Motor neuron (in vitro differentiated cells): ENCODE results near the gene DUSP23. TPM values are rescaled to one million over a fixed set of nuclear protein-coding genes. Genes with fewer than 3 reads are reported as not detected.
A peak's percentile ranks its signal among the peaks of the same experiment; 100 is the strongest.

Experiments used
- ATAC-seq, 8 experiments: fragments of 200-7000 bp; cut with Tn5 transposase; replicated peaks in 6 of 8; 2 replicates each; pipeline ENCODE4 v1.8.0; 2021; ENCODE audit warnings: mild to moderate bottlenecking in 8 of 8, moderate library complexity in 8 of 8
- H3K27ac ChIP-seq, 2 donors: fragments of 250-450 bp; sonication (Bioruptor Pico); 2 replicates each; pipeline ENCODE4 v1.9.0; 2021; ENCODE audit warnings: antibody characterized with exemption in 2 of 2, mild to moderate bottlenecking in 2 of 2, moderate library complexity in 1 of 2
- H3K4me1 ChIP-seq, 2 donors: fragments of 250-450 bp; sonication (Bioruptor Pico); replicated peaks in 1 of 2; 2 replicates each; pipeline ENCODE4 v1.6.1; 2021; ENCODE audit warnings: antibody characterized with exemption in 2 of 2, mild to moderate bottlenecking in 2 of 2, moderate library complexity in 1 of 2
- H3K4me3 ChIP-seq, 5 donors: fragments of 250-450 bp; sonication (Bioruptor Pico); 2 replicates each; pipeline ENCODE4 v1.9.0; 2021; ENCODE audit warnings: antibody characterized with exemption in 5 of 5, mild to moderate bottlenecking in 5 of 5, moderate library complexity in 4 of 5
- WGBS, 10 experiments: fragments of 450-650 bp; shearing (Covaris generic); methylation state at CpG; one replicate each; pipeline ENCODE4 v1.0.0; 2022; 5-methylcytosine and 5-hydroxymethylcytosine counted together
- in situ Hi-C, 9 experiments: fragments of 400-800 bp; cut with MboI; loops; one replicate each; pipeline ENCODE4 v1.15.0; 2021; ENCODE audit warnings: low sequenced_read_pairs in 9 of 9, low pct_unique_long_range_greater_than_20kb in 2 of 9; ENCODE audit not compliant: unreplicated experiment in 9 of 9
- total RNA-seq, 8 experiments: library from RNA; unstranded; fragments of 300-600 nt; gene quantifications; 2 replicates each; pipeline versions ENCODE4 v1.2.3 to v1.2.4, GENCODE V29; 2022

Gene DUSP23
- total RNA-seq, 8 experiments from 2014 or later: 5.6 to 29.4 (median 11.8) TPM

DNA sequence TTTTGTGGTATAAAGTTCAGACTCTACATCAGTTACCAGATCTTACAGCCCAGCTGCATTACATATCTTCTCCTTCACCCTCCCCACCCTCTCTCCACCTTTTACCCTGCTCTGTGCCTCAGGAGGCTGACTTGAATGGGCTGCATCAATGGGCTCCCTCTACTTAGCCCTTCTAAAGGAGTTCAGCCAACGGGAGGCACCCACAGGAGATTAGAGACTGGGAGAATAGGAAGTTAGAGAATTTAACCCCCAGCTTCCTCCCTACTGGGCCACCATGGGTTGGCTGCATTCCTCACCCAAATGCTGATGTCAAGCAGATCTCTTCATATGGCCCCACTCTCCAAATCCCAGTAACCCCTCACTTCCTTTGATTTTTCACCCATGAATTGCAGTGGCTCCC, 17.1 kb upstream of the DUSP23 start:
- no peaks in the 10 kb centered on the region for H3K4me1 ChIP-seq
- 0 to 100% (median 40%) methylated on average over 1 of the region's 1 CpG; no CpG with 5 or more reads in 3 of the 10 experiments for WGBS, 10 experiments
- no peak overlapping the region for H3K27ac ChIP-seq
- no peak for ATAC-seq
- H3K4me3 ChIP-seq: no peak overlapping the region
- in situ Hi-C loops: no loop called here

- no peaks in the 10 kb centered on the region for H3K4me1 ChIP-seq
- no peak overlapping the region for H3K4me3 ChIP-seq
- in situ Hi-C loops: no loop called here
- H3K27ac ChIP-seq: no peak overlapping the region
- WGBS, 10 experiments: 0 to 92% (median 78%) methylated on average over 1 to 3 of the region's 3 CpGs; no CpG with 5 or more reads in 2 of the 10 experiments
- ATAC-seq: no peak
These were observed 15.0 kb upstream of the DUSP23 start for GRCh38 chr1:159765806-159766205.

DNA sequence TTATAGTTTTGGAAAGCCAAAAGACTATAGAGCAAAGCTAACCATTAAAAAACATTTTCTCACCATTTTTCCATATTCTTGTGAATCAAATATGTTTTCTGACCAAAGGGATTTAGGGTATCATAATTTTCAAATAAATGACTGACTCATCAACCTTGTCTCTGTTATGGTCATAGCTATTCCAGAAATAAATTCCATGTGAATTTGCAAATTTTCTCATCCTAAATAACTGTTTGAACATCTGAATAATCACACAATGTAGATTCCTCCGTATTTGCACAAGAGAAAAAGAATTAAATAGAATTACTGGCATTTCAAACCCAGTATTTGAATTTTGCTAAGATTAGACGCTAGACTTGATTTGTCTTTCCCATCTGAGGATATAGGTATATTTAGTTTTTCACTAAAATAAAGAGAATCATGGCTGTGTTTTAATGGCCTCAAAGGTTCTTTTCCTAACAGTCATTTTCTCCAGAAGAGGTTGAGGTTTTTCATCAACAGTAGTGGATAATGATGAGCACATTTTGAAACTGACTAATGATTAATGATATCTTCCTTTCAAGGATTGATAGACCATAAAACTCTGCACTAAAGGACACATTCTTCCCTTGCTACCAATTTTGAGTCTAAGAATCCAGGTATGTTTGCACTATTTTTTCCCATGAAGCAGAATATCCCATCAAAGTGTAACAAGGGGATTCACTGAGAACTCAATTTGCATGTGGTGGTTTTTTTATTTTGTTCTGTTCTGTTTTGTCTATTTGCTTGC, 9.5 kb upstream of the DUSP23 start:
- WGBS, 10 experiments: 9 to 94% (median 75%) methylated on average over 1 to 2 of the region's 2 CpGs; no CpG with 5 or more reads in 1 of the 10 experiments
- ATAC-seq: peak in 3 of 8 experiments; percentile 75 to 92 (median 81)
- in situ Hi-C loops: no loop called here
- no peak overlapping the region for H3K27ac ChIP-seq
- H3K4me3 ChIP-seq: no peak overlapping the region
- no peaks in the 10 kb centered on the region for H3K4me1 ChIP-seq

DNA sequence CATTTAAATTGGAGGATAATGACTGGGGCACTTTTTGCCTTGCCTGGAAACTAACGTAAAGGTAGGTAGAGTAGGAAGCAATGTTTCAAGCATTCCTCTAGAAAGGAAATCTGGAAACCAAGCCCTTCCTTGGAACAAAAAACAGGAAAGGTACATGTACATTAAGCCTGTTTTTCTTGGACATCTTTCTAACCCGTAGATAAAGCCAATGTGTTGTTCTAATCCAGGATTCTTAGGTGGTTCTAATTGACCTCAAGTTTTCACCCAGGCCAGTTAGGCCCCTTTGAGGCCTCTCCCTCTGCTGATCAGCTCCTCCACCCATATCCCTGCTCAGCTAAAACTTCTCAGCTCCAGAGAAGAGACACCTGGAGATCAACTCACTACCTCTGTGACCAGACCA, 6.3 kb upstream of the DUSP23 start:
- H3K4me1 ChIP-seq: no peaks in the 10 kb centered on the region
- no peak overlapping the region for H3K4me3 ChIP-seq
- ATAC-seq: no peak
- H3K27ac ChIP-seq: no peak overlapping the region
- 0 to 100% (median 81%) methylated on average over 1 to 2 of the region's 2 CpGs; no CpG with 5 or more reads in 3 of the 10 experiments for WGBS, 10 experiments
- in situ Hi-C loops: no loop called here

GRCh38 chr1:159775716-159776115, 5.0 kb upstream of the DUSP23 start:
- Histone ChIP-seq H3K4me3 (no peak overlapping the region), H3K4me1 (no peaks in the 10 kb centered on the region), H3K27ac (no peak overlapping the region)
- 19 to 95% (median 63%) methylated on average over 1 to 2 of the region's 2 CpGs; no CpG with 5 or more reads in 1 of the 10 experiments for WGBS, 10 experiments
- no peak for ATAC-seq
- in situ Hi-C loops: loop anchor here in 5 of 9 experiments (25.0 kb wide), 5 partner anchors 112 to 638 kb away; partner anchors contain the start of genes IGSF9 (in 1 of the 5) and TAGLN2 (in 1 of the 5)

DNA sequence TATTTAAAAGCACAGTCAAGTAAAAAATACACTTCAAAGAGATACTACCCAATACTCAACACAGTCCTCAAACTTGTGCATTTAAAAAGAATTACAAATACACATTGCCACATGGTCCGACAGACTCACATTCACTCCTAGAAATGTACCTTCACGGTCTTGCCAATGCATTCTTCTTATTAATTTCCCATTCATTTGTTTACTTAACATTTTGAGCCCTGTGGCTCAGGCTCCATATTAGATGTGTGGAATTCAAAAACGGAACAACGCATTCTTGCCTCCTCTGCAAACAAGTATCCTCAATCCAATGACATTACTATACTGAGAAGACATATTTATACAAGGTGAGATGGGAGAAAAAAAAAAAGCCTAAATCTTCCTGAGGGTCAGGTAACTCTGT, 2.5 kb upstream of the DUSP23 start:
- WGBS, 10 experiments: 47 to 100% (median 83%) methylated on average over 2 to 4 of the region's 4 CpGs; no CpG with 5 or more reads in 2 of the 10 experiments

GRCh38 chr1:159779403-159779851, 1.3 kb upstream of the DUSP23 start:
- ATAC-seq: peak in 1 of 8 experiments; percentile 1
- in situ Hi-C loops: loop anchor here in 5 of 9 experiments (25.0 kb wide), 5 partner anchors 108 to 642 kb away; partner anchors contain the start of genes IGSF9 (in 1 of the 5) and TAGLN2 (in 1 of the 5)
- 0 to 100% (median 85%) methylated on average over 1 to 2 of the region's 2 CpGs; no CpG with 5 or more reads in 2 of the 10 experiments for WGBS, 10 experiments
- Histone ChIP-seq H3K27ac (no peak overlapping the region), H3K4me1 (no peaks in the 10 kb centered on the region), H3K4me3 (no peak overlapping the region)

More for the DNA sequence above, 2.5 kb upstream of the DUSP23 start:
- in situ Hi-C loops: loop anchor here in 5 of 9 experiments (25.0 kb wide), 5 partner anchors 109 to 641 kb away; partner anchors contain the start of genes IGSF9 (in 1 of the 5) and TAGLN2 (in 1 of the 5)
- no peak overlapping the region for H3K4me3 ChIP-seq
- H3K4me1 ChIP-seq: no peaks in the 10 kb centered on the region
- no peak for ATAC-seq
- no peak overlapping the region for H3K27ac ChIP-seq

- Histone ChIP-seq H3K4me1 (no peaks in the 10 kb centered on the region), H3K27ac (no peak overlapping the region), H3K4me3 (no peak overlapping the region)
- WGBS, 10 experiments: 87 to 100% (median 96%) methylated on average over 2 to 6 of the region's 12 CpGs; no CpG with 5 or more reads in 4 of the 10 experiments
- in situ Hi-C loops: loop anchor here in 5 of 9 experiments (25.0 kb wide), 5 partner anchors 105 to 645 kb away; partner anchors contain the start of genes IGSF9 (in 1 of the 5) and TAGLN2 (in 1 of the 5)
- ATAC-seq: no peak
These were observed 1.2 kb downstream of the DUSP23 start for GRCh38 chr1:159781992-159782391.

GRCh38 chr1:159783724-159784123, 3.0 kb downstream of the DUSP23 start:
- in situ Hi-C loops: loop anchor here in 5 of 9 experiments (25.0 kb wide), 5 partner anchors 104 to 646 kb away; partner anchors contain the start of genes IGSF9 (in 1 of the 5) and TAGLN2 (in 1 of the 5)
- no peak for ATAC-seq
- H3K4me1 ChIP-seq: no peaks in the 10 kb centered on the region
- no peak overlapping the region for H3K4me3 ChIP-seq
- 83 to 100% methylated on average over 1 of the region's 1 CpG; no CpG with 5 or more reads in 8 of the 10 experiments for WGBS, 10 experiments
- no peak overlapping the region for H3K27ac ChIP-seq

GRCh38 chr1:159786465-159786864, 5.7 kb downstream of the DUSP23 start:
- ATAC-seq: no peak
- Histone ChIP-seq H3K4me3 (no peak overlapping the region), H3K27ac (no peak overlapping the region), H3K4me1 (no peaks in the 10 kb centered on the region)
- in situ Hi-C loops: loop anchor here in 5 of 9 experiments (25.0 kb wide), 5 partner anchors 101 to 649 kb away; partner anchors contain the start of genes IGSF9 (in 1 of the 5) and TAGLN2 (in 1 of the 5)
- 7 to 98% (median 81%) methylated on average over 2 to 3 of the region's 3 CpGs for WGBS, 10 experiments

DNA sequence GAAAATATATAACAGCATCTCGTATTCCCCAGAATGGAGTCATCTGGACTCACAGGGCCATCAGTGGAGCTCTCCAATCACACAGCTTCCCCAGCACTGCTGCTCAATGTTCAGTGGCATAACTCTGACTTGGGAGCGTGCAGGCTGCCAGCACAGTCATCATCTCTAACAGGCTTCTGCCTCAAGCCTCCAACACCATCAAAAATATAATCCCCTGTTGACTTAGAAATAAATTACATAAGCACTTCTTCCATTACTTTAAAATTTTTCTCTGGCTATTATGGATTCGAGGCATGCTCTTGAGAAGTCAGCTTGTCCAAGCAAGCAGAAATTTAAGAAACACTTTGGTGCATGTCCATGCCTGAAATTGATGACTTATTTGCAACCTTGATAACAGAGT, 6.2 kb downstream of the DUSP23 start:
- Histone ChIP-seq H3K4me3 (no peak overlapping the region), H3K4me1 (no peaks in the 10 kb centered on the region), H3K27ac (no peak overlapping the region)
- WGBS, 10 experiments: 29 to 100% (median 66%) methylated on average over 1 to 3 of the region's 3 CpGs
- ATAC-seq: no peak
- in situ Hi-C loops: loop anchor here in 5 of 9 experiments (25.0 kb wide), 5 partner anchors 100 to 650 kb away; partner anchors contain the start of genes IGSF9 (in 1 of the 5) and TAGLN2 (in 1 of the 5)

- in situ Hi-C loops: loop anchor here in 6 of 9 experiments (10.0 to 25.0 kb wide), 6 partner anchors 97 to 653 kb away; partner anchors contain the start of genes IGSF9 (in 1 of the 6) and TAGLN2 (in 1 of the 6)
- no peak overlapping the region for H3K27ac ChIP-seq
- no peaks in the 10 kb centered on the region for H3K4me1 ChIP-seq
- H3K4me3 ChIP-seq: no peak overlapping the region
- WGBS, 10 experiments: 0 to 11% (median 0%) methylated on average over 1 to 2 of the region's 2 CpGs; no CpG with 5 or more reads in 3 of the 10 experiments
- peak in 3 of 8 experiments; percentile 29 to 68 (median 37) for ATAC-seq
These were observed 9.6 kb downstream of the DUSP23 start for GRCh38 chr1:159790237-159790917.
